ENCODE data around the gene GRIK1.

GRCh38 chr21:29660047-29660720, 279.6 kb downstream of the GRIK1 start:
- TF ChIP-seq CTCF (conservative IDR thresholded peaks at IDR 0.05; ENCODE audit: low read length) (no peak), EZH2phosphoT487 (IDR thresholded peaks at IDR 0.05; ENCODE audit: borderline replicate concordance) (no peak)

All from Loucy (cell line).